Activated T-helper 1 cell treated with anti-CD3 and anti-CD28 coated beads, Interleukin-2, amount 50 U/mL, for 16 hours (primary cell): Measurements from ENCODE around the gene YAP1.
"Not testable (repeated sequence)": the region's sequence is repeated elsewhere in the genome, so short reads cannot be mapped to it uniquely, and the experiment has no call there.

Experiments
- DNase-seq, 2 donors: peaks; one replicate each; pipeline ENCODE4 v3.0.0-alpha.2; 2020; ENCODE audit warnings: low read depth in 1 of 2, low spot score in 1 of 2

Gene YAP1

DNA sequence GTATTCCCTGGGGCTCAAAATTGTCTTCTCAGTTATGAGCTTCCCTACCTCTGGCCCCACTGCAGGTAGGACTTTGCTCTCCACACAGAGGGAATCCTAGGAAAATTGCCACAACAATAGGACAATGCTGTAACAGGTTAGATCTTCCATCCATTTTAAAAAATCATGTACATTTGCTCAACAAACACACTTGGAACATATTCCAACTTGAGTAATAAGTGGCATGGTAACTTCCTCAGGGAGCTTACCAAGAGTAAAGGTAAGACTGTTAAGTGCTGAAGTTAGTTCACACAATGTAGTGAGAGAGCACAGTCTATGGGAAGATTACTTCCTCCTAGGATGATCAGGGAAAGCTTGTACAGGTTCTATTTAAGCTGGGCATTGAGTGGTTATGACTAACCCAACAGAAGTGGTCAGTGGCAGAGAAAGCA, 128.2 kb downstream of the YAP1 start:
- no peak for DNase-seq

DNA sequence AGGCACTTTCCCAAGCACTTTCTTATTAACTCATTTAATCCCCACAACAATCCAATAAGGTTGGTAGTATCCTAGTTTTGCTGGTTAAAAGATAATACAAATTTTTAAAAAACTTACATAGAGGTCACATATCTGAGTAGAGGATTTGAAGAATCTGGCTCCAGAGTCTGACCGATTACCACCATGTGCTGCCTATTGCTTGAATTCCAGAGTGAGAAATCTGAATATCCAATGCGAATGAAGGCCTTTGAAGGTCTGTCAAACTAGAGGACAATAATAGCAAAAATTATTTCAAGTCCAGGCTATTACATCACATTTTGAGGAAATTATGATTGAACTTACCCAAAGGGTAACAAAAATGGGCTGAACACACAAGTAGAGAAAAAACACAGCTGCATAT, 129.2 kb downstream of the YAP1 start:
- no peak for DNase-seq

DNA sequence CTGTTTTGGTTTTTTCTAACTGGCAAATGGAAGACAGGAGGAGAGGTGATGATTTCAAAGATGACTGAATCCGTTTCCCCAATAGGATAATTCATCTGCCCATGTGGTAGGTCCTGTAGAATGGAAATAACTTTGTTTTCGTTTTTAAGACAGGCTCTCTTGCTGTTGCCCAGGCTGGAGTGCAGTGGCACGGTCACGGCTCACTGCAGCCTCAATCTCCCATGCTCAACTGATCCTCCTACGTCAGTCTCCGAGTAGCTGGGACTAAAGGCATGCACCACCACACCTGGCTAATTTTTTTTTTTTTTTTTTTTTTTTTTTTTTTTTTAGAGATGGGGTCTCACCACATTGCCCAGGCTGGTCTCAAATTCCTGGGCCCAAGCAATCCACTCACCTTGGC, 129.7 kb downstream of the YAP1 start:
- DNase-seq = no peak

DNA sequence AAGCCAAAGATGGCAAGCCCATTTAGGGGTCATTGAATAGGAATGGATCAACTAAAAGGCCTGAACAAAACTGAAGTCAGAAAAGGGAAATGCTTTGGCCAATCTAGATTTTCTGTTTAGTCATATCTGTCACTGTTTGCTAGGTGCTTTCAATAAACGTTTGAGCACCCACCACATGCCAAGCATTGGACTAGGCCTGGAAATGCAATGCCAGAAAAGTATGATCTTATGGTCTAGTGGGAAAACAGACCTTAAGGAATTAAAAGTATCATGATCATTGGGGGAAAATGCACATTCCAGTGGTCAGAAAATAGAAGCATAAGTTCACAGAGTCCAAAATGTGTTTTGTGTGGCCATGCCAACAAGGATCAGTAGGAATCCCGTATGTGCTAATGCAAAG, 130.3 kb downstream of the YAP1 start:
- DNase-seq = no peak

DNA sequence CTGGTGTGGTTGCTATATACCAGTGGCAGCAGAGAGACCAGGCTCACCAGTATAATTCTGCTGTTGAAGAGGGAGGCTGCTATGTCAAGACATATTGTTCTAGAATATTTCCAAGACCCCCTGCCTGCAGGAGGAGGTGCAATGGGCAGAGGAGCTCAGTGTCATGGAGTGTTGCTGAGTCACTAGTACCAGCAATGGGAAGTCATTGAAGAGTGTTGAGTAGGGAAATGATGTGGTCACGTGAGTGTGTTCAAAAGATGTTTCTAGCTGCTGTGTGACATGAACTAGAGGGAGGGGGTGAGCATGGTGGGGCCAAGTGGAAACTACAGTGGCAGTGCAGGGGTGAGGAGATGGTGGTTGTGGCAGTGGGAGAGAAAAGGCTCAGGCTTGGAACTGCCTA, 130.8 kb downstream of the YAP1 start:
- no peak for DNase-seq

DNA sequence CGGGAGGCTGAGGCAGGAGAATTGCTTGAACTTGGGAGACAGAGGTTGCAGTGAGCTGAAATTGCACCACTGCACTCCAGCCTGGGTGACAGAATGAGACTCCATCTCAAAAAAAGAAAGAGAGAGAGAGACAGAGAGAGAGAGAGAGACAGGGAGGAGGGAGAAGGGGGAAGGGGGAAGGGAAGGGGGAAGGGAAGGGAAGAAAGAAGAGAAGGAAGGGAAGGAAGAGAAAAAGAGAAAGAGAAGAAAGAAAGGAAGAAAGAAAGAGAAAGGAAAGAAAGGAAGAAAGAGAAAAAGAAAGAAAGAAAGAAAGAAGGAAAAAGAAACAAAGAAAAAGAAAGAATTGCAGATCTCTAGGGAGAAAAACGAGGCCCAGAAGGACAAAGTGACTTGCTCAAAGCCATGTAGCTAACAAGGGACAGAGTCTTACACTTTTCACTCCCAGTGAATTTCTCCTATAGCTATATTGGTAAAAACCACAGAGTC, 133.2 kb downstream of the YAP1 start:
- DNase-seq = no peak

DNA sequence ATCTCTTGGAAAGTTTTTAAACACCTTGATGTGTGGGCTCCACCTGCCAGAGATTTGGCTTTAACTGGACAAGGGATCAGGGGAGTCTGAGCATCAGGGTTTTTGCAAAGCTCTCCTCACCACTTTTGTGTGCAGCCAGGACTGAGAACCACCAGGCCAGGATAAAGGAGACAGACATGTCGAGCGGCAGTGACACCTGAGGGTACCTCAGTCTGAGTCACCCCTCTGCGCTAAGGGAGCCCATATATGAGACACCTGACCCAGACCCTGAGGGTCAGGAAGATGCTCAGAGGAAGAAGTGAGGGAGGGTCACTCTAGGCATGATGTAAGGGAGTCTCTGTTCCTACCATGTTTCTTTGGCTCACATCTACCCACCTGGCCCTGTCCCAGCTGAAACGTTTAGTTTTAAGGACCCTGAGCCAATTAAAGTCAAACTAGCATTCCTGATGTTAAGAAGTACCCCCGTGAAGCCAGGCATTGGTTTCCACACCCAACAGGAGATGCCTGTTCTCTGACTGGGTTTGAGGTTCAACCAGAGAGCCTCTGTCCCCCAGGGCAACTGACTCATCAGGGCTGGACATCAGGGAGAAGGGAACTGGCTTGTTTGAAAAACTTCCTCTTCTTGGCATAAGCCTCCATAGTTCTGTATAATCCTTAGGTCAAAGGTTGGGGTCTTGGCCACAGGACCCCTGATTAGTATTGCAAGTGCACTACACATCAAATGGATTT, 134.6 kb downstream of the YAP1 start:
- no peak for DNase-seq

DNA sequence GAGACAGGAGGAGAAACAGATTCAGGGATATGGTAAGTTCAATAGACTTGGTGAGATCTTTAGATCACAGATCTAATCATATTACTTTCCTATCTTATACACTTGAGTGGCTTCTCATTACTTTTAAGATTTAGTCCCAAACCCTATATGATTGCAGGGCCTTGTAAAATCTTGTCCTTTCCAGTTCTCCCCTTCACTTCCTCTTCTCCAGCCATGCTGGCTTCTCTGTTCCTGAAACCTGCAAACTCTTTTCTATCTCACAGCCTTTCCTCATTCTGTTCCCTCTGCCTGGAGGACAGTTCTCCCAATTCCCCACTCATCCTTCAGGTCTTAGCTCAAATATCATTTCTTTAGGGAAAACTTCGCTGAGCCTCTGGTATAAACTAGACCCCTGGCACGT, 141.2 kb downstream of the YAP1 start:
- no peak for DNase-seq

DNA sequence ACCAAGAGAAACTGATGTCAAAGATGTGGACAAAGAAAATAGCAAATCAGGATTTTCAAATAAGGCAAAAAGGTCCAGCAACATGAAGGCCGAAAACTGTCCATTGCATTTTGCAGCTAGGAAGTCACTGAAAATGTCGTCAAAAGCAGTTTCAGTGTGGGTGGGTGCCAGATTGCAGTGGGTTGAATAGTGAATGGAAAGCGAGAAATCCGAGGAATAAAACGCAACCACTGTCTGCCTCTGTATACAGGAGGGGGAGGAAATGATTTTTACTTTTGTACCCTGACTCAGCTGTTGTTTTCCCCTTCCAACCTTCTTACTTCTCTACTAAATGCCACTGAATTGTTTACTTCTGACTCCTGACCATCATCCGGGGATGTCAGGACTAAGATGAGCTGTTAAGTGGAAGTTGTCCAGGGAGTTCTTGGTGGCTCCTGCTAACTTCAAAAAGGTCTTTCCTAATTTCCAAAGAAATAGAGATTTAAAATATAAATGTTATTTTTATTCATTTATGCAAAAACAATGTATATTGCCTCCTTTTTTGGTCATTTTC, 142.2 kb downstream of the YAP1 start:
- no peak for DNase-seq

DNA sequence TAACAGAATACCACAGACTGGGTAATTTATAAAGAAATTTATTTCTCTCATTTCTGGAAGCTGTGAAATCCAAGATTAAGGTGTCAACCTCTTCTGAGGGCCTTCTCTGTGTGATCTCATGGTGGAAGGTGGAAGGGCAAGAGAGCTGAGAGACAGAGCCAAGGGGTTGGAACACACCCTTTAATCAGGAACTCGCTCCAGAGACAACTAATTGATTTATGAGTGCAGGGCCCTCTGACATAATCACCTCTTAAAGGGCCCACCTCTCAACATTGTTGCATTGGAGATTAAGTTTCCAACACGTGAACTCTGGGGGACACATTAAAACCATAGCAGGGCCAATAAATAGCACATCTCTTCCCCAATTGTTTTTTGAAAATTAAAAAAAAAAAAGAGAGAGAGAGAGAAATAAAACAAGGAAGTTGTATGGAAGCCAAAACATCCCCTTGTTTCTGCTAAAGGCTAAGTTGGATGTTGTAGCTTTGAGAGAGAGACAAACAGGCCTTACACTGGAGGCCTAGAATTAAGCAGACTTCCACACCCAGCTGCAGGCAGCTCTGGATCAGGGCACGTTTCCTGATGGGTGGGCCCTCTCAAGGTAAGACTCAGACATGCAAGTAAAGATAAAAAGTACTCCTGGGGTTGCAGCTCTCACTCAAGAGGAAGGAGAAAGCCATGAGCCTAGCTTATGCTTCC, 142.9 kb downstream of the YAP1 start:
- no peak for DNase-seq

DNA sequence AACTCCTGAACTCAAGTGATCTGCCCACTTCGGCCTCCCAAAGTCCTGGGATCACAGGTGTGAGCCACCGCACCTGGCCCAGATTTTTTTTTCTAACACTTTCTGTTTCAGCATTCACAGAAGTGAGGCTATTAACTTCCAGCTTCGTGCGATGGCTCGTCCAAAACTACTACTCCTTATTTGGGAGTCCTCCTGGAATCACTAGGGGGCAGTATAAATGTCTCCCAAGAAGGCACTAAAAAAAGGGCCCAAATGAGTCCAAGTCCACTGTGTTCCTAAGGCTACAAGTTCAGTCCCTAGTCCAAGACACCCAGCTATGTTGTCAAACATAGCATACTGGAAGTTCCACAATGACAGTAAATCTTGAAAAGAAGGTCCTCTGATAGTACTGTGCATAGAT, 143.8 kb downstream of the YAP1 start:
- DNase-seq = no peak

DNA sequence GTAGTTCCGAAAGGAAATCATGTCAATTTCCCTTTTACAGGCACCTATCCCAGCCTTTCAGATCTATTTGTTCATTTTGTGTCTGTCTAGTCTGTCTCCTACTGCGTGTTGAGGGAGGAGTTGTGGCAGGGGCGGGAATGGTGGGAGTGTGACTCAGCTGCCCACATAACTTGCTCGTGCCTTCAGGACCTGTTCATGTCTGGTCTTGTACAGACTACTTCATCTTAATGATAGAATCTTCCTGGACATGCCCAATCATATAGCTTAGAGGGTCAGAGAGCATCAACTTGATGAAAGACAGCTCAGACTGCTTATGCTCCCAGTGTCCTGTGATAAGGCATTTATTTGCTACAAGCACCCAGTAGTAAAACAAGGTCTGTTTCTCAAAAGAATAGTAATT, 146.0 kb downstream of the YAP1 start:
- DNase-seq = no peak

DNA sequence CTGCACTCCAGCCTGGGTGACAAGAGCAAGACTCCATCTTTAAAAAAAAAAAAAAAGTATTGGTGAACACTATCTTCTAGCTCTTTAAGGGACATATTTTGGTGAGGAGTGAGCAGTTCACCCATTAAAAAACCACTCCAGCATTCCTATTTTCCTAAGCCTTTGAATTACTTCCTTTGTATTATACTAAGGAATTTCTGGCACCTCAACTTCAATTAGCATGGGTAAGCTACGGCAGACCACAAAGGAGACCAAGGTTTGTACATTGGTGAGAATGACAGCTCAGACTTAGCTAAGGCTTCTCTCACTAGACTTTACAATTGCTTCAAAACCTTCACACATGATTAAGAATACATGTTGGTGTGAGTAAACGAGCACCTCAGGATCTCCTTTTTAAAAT, 150.0 kb downstream of the YAP1 start:
- DNase-seq = no peak

DNA sequence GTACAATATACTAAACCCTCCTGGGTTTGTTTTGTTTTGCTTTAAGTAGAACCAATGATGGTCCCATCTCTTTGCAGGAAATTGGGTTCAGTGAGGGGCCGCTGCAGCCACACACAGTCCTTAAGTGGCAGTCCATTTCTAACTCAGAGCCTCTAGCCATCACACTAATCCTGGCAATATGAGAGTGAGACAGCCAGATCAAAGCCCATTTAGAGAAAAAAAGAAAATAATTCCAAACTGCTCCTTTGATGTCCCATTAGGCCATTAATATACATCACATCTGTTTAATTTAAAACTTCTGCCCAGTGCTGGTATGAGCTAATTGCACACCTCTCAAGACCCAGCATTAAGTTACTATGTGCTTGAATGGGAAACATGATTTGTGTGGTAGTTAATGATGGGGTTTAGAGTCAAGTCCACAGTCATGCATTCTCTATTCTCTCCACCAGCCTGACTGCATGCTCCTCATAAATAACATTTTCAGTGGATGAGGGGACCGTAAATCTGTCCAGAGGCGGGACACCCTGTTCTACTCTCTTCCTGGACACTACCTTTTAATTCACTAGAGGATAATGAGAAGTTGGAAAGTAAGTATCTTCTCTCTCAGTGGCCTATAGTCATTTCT, 153.2 kb downstream of the YAP1 start:
- no peak for DNase-seq

DNA sequence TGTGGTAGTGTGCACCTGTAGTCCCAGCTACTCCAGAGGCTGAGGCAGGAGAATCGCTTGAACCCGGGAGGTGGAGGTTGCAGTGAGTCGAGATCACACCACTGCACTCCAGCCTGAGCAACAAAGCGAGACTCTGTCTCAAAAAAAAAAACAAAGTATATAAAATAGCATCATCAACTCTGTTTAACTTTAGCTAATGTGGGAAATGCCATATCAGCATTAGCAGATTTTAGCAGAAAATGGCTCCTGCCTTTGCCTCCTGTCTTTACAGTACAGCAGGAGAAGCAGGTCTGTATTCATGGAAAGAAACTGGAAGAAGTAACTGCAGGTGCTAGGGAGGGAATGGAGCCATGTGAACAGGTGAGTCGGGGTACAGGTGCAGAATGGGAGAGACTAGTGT, 154.5 kb downstream of the YAP1 start:
- not testable (repeated sequence) for DNase-seq

DNA sequence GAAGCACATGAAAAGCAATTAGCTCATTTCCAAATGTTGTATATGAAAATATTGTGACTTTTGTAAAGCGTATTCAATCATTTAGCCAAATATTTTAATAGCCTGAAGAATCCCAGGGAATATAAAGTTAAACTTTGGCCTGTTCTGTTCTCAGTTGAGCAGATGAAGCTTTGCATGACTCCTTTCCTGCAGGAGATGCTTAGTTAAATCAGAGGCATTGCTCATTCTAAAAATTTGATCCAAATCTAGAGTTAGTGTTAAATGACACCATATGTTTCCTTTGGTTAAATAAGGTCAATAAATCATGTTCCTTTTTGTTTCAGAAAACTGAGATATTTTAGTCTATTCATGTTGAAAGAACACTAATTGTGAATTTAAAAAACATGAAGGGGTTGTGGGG, 155.9 kb downstream of the YAP1 start:
- no peak for DNase-seq

DNA sequence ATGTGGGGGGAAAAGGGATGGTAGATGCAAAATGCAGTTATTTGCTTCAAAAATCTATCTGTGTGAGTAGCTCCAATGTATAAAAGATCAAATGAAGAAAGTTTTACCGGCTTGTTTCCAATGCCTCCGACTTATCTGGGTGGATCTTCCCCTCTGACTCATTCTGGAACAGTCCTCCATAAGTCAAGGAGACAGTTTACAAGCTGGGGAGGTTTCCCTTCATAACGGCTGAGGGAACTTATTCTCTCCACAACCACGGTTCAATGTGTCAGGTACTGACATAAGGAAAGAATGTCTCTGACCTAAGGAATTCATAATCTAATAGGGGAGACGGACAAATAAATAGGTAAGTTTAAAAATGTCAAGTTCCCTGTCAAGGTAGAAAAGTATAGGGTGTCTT, 157.4 kb downstream of the YAP1 start:
- no peak for DNase-seq

DNA sequence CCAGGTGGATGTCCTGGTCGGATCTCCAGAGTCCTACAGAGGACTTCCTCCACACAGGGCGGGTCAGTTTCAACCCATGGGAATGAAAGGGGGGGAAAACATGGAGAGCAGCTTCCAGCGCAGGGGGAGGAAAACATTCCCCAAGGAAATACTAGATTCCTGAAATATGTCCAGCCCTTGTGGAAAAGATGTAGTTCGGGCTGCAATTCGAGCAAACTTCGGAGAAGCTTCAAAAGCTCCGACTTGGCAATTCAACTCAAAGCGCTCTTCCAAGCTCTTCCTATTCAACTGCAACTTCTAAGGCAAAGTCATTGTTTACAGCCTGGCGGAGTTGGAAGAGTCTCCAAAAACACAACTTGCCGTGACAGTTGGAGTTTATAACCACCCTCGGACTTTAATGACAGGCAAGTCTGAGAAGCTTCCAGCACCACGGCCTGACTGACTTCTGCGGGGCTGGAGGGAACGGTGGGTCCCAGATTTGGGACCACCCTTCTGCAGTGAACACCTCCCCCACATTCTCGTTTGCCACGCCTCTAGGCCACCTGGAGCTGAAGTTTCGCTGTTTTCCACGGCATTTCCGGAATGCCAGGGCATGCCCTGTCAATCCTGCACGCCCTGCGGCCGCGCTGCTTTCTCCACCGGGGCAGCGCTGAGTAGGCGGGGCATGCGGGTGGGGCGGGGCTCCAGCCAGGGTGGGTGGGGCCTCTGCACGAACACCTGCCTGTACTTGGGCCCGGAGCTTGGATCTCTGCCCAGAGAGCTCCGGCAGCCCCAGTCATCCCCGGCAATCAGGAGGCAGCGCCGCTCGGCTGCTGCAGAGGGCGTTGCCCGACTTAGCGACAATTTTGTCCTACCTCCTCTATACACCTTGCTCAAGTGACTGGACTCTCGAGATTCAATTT, 158.1 kb downstream of the YAP1 start:
- peak; percentile 67 to 70 for DNase-seq

DNA sequence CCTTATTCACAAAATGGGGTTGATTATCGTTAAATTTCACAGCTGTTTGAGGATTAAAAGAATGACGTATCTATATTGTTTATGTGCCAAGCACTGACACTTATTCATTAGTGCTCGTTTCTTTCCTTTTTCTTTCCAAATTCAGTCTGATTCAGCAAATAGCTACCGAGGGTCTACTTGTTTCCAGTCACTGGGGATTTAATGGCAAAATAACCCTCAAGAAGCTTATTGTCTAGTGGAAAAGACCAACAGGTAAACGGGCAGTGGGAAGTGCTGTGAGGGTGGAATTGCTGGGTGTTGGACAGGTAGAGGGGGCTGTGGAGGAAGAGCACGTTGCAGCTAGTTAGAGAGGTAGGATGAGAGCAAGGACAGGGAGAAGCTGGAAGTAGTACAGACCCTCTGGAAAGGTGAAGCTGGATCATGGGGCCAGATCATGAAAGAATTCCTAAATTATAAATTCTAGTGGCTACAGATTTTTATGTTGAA, 158.8 kb downstream of the YAP1 start:
- no peak for DNase-seq

DNA sequence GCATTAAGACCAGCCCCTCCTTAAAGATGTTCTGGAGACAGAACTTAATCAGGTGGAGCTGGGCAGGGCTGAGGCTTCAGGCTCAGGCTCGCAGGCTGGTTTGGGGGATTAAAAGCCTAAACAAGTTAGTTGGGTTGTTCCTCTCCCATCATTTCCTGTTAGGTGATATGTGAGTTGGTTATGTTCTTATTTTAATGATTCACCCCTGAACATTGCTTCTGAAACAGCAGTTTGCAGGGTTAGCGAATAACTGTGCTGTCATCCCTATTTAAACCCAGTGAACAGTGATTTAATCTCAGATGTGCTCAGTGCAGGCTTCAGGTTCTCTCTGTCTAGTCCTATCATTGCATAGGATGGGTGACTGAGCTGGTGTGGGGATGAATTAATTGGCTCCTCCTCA, 159.7 kb downstream of the YAP1 start:
- DNase-seq = no peak
